Fibroblast of villous mesenchyme (primary cell): ENCODE data around the gene STK40. TPM values are rescaled to one million over a fixed set of nuclear protein-coding genes. Genes with fewer than 3 reads are reported as not detected.

ENCODE experiments used
- DNase-seq: peaks from one replicate; pipeline ENCODE4 v3.0.0-alpha.2; 2010; ENCODE audit warnings: low read depth
- H3K4me3 ChIP-seq: 2 replicates; pipeline ENCODE4 v1.5.1; 2011; ENCODE audit warnings: low read depth, mild to moderate bottlenecking, low read length
- total RNA-seq: library from RNA; depleted of rRNA; stranded (reverse); fragments of >200 nt; gene quantifications from 2 replicates; pipeline ENCODE4 v1.2.3, GENCODE V29; 2012
- TF ChIP-seq, protein P1 (sequence below): IDR thresholded peaks from 2 replicates; pipeline ENCODE4 v1.5.1; 2012; ENCODE audit warnings: low read depth, mild to moderate bottlenecking, low read length; ENCODE audit not compliant: insufficient read depth

STK40 gene
- total RNA-seq, 1 donor = 24.6 TPM

DNA sequence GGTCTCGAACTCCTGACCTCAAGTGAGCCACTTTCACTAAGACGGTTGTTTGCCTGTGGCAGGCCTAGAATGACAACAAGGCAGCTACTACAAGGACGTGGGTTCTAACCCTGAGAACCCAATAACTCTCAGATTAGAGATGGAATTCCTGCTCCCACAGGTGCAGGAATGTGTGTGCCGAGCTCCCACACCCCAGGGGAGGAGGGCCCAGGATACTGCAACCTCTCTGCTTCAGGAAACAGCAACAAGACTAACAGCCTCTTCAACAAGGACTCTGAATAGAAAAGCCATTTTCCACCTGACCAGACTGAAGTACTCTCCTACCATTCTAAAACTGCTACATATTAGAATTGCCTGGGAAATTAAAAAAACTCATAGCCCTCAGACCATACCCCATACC, 7.1 kb upstream of the STK40 start:
- no peak overlapping the region for H3K4me3 ChIP-seq
- no peak for DNase-seq
- TF ChIP-seq, protein P1, sequence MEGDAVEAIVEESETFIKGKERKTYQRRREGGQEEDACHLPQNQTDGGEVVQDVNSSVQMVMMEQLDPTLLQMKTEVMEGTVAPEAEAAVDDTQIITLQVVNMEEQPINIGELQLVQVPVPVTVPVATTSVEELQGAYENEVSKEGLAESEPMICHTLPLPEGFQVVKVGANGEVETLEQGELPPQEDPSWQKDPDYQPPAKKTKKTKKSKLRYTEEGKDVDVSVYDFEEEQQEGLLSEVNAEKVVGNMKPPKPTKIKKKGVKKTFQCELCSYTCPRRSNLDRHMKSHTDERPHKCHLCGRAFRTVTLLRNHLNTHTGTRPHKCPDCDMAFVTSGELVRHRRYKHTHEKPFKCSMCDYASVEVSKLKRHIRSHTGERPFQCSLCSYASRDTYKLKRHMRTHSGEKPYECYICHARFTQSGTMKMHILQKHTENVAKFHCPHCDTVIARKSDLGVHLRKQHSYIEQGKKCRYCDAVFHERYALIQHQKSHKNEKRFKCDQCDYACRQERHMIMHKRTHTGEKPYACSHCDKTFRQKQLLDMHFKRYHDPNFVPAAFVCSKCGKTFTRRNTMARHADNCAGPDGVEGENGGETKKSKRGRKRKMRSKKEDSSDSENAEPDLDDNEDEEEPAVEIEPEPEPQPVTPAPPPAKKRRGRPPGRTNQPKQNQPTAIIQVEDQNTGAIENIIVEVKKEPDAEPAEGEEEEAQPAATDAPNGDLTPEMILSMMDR = no peak

DNA sequence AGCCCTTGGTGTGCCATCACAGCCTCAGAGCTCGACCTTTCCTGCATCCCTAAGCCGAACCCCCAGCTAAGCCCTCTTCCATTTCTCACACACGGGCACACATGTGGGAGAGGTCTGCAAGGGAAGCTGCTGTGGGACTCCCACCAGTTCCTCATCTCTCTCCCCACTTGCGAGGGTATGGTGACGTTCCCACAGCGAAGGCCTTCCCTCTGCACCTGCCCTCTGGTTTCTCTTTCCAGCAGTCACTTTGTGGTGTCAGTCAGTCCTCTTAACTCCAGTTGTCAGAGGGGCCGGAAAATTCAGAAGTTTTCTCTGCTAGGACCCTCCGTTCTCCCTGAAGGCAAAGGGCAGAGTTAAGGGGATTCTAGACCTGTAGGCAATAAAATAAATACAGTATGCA, 5.5 kb upstream of the STK40 start:
- TF ChIP-seq, protein P1 = no peak
- DNase-seq = no peak
- H3K4me3 ChIP-seq = no peak overlapping the region

DNA sequence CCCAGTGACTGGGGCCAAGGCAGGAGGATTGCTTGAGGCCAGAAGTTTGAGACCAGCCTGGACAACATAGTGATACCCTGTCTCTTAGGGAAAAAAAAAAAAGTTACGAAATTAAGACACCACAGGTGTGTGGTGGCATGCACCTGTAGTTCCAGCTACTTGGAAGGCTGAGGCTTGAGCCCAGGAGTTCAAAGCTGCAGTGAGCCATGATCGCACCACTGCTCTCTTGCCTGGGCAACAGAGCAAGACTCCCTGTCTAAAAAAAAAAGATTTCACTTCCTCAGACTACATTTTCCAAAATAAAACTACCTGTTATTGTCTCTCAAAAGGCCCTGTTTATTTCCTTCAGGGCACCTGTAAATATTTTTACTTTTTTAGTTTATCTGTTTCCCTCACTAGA, 4.7 kb upstream of the STK40 start:
- DNase-seq = no peak
- TF ChIP-seq, protein P1 = no peak
- no peak overlapping the region for H3K4me3 ChIP-seq

DNA sequence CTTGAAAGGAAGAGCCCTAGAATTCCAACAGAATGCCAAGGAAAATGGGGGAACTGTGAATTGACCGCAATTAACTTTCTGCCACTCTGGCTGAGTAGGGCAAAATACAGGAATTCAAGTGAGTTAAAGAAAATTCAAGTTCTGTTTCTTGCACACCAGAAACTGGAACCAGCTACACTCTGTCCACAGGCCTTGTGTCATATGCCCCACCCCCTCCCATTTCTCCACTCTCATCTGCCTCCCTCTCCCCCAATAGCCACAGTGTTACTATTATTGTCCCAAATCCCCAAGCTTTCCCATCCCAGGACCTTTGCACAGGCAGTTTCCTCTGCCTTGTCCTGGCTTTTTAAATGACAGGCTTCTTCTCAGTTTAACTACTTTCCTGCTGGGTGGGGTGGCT, 4.3 kb upstream of the STK40 start:
- no peak overlapping the region for H3K4me3 ChIP-seq

DNA sequence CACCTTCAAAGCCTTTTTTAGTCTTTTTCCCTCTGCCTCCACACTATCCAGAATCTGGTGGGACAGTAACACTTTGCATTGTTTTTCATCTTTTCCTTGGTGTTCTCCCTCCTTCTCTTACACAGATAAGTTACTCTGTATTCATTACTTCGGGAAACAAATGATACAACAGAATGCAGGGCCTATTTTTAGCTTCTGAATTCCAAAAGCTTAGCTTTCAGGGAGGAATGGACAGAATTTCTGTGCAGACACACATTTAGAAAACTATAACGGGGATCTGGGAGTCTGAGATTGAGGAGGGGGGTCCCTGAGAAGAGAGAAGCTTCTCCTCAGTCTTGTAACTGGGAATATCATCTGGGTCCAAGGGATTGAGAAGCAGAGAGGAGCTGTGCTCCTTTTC, 3.5 kb upstream of the STK40 start:
- TF ChIP-seq, protein P1 = no peak
- DNase-seq = no peak
- no peak overlapping the region for H3K4me3 ChIP-seq

More for the DNA sequence above, 4.3 kb upstream of the STK40 start:
- DNase-seq = no peak
- TF ChIP-seq, protein P1 = no peak

DNA sequence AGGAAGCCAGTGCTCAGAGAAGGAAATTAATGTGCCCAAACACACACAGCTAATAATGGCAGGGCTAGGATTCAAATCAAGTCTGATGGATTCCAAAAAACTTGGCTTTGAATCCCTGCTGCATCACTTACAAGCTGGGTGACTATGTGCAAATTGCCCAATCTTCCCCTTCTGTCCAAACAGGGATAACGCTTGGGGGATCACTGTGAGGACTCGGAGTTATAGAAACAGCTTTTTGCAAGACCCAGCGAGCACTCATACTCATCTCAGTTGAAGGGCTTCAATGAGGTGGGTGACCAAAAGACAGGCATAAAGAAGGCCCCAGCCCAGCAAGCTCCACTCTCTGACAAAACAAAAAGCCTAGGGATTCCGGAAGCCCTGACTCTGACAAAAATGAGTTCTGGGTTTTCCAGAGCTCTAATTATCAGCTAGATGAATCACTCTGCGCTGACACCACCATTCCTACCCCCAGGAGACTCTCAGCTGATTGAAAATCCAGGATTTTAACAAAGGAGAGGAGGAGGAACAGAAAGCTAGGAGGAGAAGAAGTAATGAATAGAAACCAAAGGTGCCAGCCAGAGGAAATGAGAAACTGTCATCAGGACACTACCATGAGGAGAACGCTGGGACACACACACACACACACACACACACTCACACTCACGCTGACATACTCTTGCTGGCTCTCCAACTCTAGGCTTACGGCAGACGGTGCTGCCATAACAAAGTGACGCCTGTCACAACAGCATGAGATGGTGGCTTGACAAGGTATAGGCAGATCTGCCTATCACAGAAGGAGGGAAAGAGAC, 1.6 kb upstream of the STK40 start:
- H3K4me3 ChIP-seq = peak overlapping the region; percentile 71
- TF ChIP-seq, protein P1 = peak; percentile 6
- DNase-seq = peak; percentile 91
